Vagina (tissue), 2 donors: ENCODE data around the gene SMOC2. TPM values are rescaled to one million over a fixed set of nuclear protein-coding genes. Genes with fewer than 3 reads are reported as not detected.

Experiments
- DNase-seq, 2 donors: peaks; one replicate each; pipeline ENCODE4 v3.0.0-alpha.2; 2017; ENCODE audit errors: extremely low spot score in 2 of 2
- H3K27ac ChIP-seq: fragments of 200-600 bp; sonication (generic); one replicate; pipeline ENCODE4 v1.5.1; 2019
- H3K27me3 ChIP-seq: fragments of 200-600 bp; sonication (generic); one replicate; pipeline ENCODE4 v1.5.1; 2019
- H3K36me3 ChIP-seq, 2 donors: fragments of 200-600 bp; sonication (generic); one replicate each; pipeline ENCODE4 v1.5.1; 2017 to 2019
- H3K4me1 ChIP-seq: fragments of 200-600 bp; sonication (generic); one replicate; pipeline ENCODE4 v1.5.1; 2019
- H3K4me3 ChIP-seq, 2 donors: fragments of 200-600 bp; sonication (generic); 1 replicate in 1 of 2; 2 replicates in 1 of 2; pipeline ENCODE4 v1.5.1; 2016 to 2019
- H3K9me3 ChIP-seq: fragments of 200-600 bp; sonication (generic); one replicate; pipeline ENCODE4 v1.5.1; 2019
- POLR2A ChIP-seq, 2 donors: fragments of 450-650 bp; IDR thresholded peaks; one replicate each; pipeline ENCODE4 v1.6.1; 2017; ENCODE audit warnings: antibody characterized with exemption in 2 of 2, mild to moderate bottlenecking in 2 of 2, moderate library complexity in 2 of 2
- POLR2AphosphoS5 ChIP-seq, 2 donors: sonication (generic); formaldehyde crosslinking; IDR thresholded peaks; one replicate each; pipeline ENCODE4 v1.9.0; 2017; ENCODE audit warnings: antibody characterized with exemption in 2 of 2, mild to moderate bottlenecking in 2 of 2, low read depth in 1 of 2; ENCODE audit not compliant: insufficient read depth in 1 of 2
- intact Hi-C: fragments of 100-400 bp; cut with DNase I; formaldehyde crosslinking; loops from one replicate; pipeline ENCODE4 v1.15.1; 2023
- total RNA-seq: library from RNA; depleted of rRNA; stranded (reverse); fragments of >200 nt; gene quantifications from one replicate; pipeline ENCODE4 v1.2.3, GENCODE V29; 2016
- TF ChIP-seq, protein P1 (sequence below), 3 experiments: fragments of 450-650 bp in 2 of 3; fragments of 200-600 bp in 1 of 3; sonication (generic) in 1 of 3; IDR thresholded peaks; one replicate each; pipeline ENCODE4 v1.5.1; 2017 to 2019; ENCODE audit warnings: antibody characterized with exemption in 3 of 3, mild to moderate bottlenecking in 2 of 3, moderate library complexity in 2 of 3

SMOC2 gene
- total RNA-seq, 1 donor from 2014 or later: 22.1 TPM

DNA sequence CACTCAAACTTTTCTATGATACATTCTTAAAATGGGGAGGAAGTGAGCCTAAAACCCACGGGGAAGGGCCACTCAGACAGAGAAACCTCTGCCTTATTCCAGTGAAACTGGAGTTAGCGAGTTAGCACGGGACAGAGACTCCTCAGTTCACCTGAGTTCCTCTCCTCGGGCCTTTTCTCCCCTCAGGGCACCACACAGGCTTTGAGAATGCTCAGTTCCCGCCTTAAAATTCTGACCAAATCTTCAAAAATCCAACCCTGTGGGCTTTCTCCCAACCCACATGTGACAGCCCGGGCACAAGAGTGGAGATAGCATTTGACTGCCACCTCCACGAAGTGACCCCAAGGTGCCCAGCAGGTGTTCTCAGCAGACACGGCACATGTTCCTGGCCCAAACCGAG lies 204.3 kb downstream of the SMOC2 start:
- Histone ChIP-seq H3K4me1 (peaks cover 33% of the 10 kb centered on the region), H3K27ac (no peak overlapping the region), H3K27me3 (no peaks in the 10 kb centered on the region), H3K4me3 (no peak overlapping the region), H3K36me3 (no peaks in the 10 kb centered on the region), H3K9me3 (no peaks in the 10 kb centered on the region)
- DNase-seq: no peak
- TF ChIP-seq, protein P1, sequence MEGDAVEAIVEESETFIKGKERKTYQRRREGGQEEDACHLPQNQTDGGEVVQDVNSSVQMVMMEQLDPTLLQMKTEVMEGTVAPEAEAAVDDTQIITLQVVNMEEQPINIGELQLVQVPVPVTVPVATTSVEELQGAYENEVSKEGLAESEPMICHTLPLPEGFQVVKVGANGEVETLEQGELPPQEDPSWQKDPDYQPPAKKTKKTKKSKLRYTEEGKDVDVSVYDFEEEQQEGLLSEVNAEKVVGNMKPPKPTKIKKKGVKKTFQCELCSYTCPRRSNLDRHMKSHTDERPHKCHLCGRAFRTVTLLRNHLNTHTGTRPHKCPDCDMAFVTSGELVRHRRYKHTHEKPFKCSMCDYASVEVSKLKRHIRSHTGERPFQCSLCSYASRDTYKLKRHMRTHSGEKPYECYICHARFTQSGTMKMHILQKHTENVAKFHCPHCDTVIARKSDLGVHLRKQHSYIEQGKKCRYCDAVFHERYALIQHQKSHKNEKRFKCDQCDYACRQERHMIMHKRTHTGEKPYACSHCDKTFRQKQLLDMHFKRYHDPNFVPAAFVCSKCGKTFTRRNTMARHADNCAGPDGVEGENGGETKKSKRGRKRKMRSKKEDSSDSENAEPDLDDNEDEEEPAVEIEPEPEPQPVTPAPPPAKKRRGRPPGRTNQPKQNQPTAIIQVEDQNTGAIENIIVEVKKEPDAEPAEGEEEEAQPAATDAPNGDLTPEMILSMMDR (IDR thresholded peaks at IDR 0.05): no peak
- TF ChIP-seq POLR2AphosphoS5 (IDR thresholded peaks at IDR 0.05; ENCODE audit: insufficient read depth in 1 of 2, low read depth in 1 of 2) (no peak), POLR2A (IDR thresholded peaks at IDR 0.05) (no peak)
- intact Hi-C loops: no loop called here

DNA sequence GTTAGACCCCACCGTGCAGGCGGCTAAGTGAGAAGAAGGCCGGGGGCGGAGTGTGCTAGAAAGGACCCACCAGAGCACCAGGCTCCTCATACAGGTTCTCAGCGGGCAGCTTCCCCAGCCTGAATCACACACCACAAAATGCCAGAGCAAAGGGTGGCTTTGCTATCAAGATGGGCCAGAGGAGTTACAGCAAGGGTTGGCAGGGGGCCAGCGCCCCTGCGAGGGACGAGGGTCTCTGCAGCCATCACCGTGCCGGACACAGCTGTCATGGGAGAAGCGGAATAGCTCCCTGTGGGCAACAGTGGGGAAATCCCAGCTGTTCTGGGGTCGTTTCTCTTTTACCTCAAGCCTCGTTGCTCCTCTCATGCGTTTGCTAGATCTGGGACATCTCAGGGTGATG lies 206.3 kb downstream of the SMOC2 start:
- H3K27me3 ChIP-seq: no peaks in the 10 kb centered on the region
- no peak overlapping the region for H3K4me3 ChIP-seq
- no peaks in the 10 kb centered on the region for H3K9me3 ChIP-seq
- no peaks in the 10 kb centered on the region for H3K36me3 ChIP-seq
- H3K27ac ChIP-seq: no peak overlapping the region
- H3K4me1 ChIP-seq: peaks cover 21% of the 10 kb centered on the region
- no peak for DNase-seq
- TF ChIP-seq, protein P1 (IDR thresholded peaks at IDR 0.05): no peak
- TF ChIP-seq POLR2A (IDR thresholded peaks at IDR 0.05) (no peak), POLR2AphosphoS5 (IDR thresholded peaks at IDR 0.05; ENCODE audit: insufficient read depth in 1 of 2, low read depth in 1 of 2) (no peak)
- intact Hi-C loops: no loop called here

DNA sequence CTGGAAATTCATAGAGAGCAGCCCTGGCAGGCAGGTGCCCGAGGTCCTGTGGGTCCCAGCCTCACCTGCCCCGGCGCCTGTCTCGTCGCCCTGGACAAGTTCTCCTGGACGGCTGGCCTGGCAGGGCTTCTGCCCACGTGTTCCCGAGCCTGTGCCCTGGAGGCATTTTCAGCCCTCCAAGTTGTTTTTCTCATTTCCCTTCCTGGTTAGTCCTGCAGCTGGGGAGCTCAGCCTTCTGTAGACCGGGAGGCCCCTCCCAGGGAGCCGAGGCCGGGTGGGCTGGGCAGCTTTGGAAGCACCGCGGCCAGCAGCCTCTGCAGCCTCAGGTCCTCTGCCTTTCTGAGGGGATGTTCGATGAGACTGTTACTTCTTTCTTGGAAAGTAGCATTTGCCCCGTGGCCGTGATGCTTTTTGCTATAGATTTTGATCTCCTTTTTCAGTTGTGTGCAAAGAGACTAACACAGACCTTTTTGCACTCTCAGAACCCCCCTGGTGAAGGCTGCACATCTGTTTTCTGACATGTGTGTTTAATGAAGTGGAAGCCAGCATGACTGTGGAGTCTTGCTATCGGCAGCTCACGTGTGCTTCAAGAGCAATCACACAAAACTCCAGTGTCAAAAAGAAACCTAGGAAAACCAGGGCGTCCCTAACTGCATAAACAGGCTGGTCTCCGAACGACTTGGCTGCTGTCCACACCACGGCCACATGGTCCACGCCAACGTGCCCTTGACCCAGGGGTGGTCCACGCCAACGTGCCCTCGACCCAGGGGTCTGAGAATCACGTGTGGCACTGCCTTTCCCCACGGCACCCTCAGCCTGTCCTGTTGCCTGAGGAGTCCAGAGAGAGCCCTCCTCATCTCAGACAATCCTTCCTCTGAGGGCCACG lies 207.5 kb downstream of the SMOC2 start:
- no peaks in the 10 kb centered on the region for H3K9me3 ChIP-seq
- no peaks in the 10 kb centered on the region for H3K27me3 ChIP-seq
- no peak overlapping the region for H3K27ac ChIP-seq
- no peak for DNase-seq
- peaks cover 21% of the 10 kb centered on the region for H3K4me1 ChIP-seq
- intact Hi-C loops: no loop called here
- peak overlapping the region in 1 of 2 donors; percentile 12 for H3K4me3 ChIP-seq
- H3K36me3 ChIP-seq: no peaks in the 10 kb centered on the region
- TF ChIP-seq POLR2A (IDR thresholded peaks at IDR 0.05) (no peak), POLR2AphosphoS5 (IDR thresholded peaks at IDR 0.05; ENCODE audit: insufficient read depth in 1 of 2, low read depth in 1 of 2) (no peak)
- TF ChIP-seq, protein P1 (IDR thresholded peaks at IDR 0.05): no peak

DNA sequence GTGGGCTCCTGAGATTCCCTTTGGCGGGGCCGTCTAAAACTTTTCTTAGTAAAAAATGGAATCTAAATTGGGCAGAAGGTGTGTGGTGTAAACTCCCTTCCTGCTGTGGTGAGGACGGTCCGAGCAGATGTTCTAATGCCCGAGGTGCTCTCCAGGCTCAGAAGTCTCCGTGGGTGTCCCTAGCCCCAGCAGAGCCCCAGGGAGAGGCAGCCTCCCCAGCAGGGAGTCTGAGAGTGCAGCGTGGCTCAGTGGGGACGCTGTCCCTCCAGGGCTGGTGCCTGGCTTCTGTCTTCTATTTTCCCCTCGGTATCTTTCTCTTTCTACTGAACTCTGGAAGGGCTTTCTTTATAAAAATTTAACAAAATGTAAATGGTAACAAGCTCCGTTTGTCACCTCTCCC lies 208.2 kb downstream of the SMOC2 start:
- H3K4me1 ChIP-seq: peaks cover 21% of the 10 kb centered on the region
- no peak for TF ChIP-seq POLR2AphosphoS5 (IDR thresholded peaks at IDR 0.05; ENCODE audit: insufficient read depth in 1 of 2, low read depth in 1 of 2)
- TF ChIP-seq POLR2A (IDR thresholded peaks at IDR 0.05): no peak
- TF ChIP-seq, protein P1 (IDR thresholded peaks at IDR 0.05): no peak
- no peaks in the 10 kb centered on the region for H3K27me3 ChIP-seq
- H3K36me3 ChIP-seq: no peaks in the 10 kb centered on the region
- no peak for DNase-seq
- intact Hi-C loops: no loop called here
- H3K4me3 ChIP-seq: peak overlapping the region in 1 of 2 donors; percentile 12
- no peaks in the 10 kb centered on the region for H3K9me3 ChIP-seq
- no peak overlapping the region for H3K27ac ChIP-seq

DNA sequence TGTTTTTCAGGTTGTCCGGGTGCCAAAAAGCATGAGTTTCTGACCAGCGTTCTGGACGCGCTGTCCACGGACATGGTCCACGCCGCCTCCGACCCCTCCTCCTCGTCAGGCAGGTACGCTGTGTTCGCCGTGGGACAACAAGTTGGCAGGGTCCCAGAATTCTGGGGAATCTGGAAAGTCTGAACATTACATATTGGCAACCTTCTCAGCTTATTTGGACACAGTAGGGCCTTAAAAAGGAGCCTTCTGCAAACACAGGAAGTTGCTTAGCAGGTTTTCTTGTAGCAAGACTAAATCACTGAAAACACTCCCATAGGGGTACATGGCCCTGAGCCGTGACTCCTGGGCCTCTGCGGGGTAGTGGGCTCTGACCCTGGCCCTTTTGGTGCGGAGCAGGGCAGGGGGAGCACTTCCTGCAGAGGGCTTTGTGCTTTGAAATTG lies 209.7 kb downstream of the SMOC2 start:
- intact Hi-C loops: no loop called here
- no peak for DNase-seq
- Histone ChIP-seq H3K9me3 (no peaks in the 10 kb centered on the region), H3K27me3 (no peaks in the 10 kb centered on the region), H3K27ac (no peak overlapping the region), H3K4me1 (peaks cover 21% of the 10 kb centered on the region), H3K4me3 (no peak overlapping the region), H3K36me3 (no peaks in the 10 kb centered on the region)
- no peak for TF ChIP-seq POLR2A (IDR thresholded peaks at IDR 0.05)
- TF ChIP-seq, protein P1 (IDR thresholded peaks at IDR 0.05): no peak
- no peak for TF ChIP-seq POLR2AphosphoS5 (IDR thresholded peaks at IDR 0.05; ENCODE audit: insufficient read depth in 1 of 2, low read depth in 1 of 2)
